ENCODE results near the gene THY1. TPM values are rescaled to one million over a fixed set of nuclear protein-coding genes. Genes with fewer than 3 reads are reported as not detected.
"Not testable (repeated sequence)": the region's sequence is repeated elsewhere in the genome, so short reads cannot be mapped to it uniquely, and the experiment has no call there.

Gene THY1
- polyA plus RNA-seq, 10 donors, result 101 to 234 (median 128) TPM

DNA sequence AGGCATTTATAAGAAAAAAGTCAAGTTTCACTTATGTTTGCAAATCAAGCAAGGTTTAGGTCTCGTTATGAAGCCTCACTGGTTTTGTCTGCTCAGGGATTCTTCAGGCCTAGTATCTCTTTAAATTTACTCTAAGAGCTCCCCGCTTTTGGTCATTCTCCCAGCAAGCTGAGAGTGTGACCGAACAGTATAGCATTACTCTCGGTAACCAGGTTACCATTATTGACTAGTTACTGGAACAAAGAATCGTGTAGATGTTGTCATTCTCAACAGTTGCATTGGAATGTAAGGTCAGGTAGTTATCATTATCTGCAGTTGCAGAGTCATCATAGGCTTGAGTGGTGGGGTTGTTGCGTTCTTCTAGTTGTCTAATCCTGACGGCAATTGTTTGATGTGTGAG is 31.7 kb downstream of the THY1 start:
- no peak for DNase-seq

GRCh38 chr11:119389611-119390254 is 33.2 kb downstream of the THY1 start:
- no peak for DNase-seq

DNA sequence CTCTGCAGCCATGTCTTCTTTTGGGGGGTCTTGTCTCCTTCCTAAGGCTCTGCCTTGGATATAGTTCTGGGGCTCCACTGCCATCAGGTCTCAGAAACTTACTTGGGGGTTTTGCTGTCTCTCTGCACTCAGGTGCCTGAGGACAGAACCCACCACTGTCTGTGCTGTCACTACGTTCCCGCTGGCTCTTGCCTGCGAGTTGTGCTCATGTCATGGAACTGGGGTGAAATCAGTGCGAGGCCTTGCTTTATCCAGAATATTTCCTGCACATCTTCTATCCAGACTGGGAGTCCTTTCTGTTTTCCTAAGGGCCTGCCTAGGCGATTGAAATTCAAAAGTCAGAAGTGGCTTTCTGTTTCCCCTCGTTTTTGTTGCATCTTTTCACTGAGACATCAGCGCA is 34.9 kb downstream of the THY1 start:
- DNase-seq, result no peak

DNA sequence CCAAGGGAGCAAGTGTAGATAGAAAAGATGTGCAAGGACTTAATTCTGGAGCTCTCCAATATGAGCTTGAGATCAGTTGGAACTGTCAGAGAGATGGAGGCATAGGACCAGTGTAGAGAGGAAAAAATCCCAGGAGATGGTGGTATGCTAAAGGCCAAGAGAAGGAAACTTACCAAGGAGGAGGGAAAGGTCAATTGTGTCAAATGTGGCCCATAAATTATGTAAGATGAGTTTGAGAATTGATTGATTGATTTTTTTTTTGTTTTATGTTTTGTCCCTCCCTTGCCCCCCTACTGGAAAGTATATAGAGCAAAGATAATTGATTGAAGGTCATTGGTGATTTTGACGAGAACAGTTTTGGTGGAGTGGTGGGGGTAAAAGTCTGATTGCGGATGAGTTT is 38.6 kb downstream of the THY1 start:
- DNase-seq, result no peak

DNA sequence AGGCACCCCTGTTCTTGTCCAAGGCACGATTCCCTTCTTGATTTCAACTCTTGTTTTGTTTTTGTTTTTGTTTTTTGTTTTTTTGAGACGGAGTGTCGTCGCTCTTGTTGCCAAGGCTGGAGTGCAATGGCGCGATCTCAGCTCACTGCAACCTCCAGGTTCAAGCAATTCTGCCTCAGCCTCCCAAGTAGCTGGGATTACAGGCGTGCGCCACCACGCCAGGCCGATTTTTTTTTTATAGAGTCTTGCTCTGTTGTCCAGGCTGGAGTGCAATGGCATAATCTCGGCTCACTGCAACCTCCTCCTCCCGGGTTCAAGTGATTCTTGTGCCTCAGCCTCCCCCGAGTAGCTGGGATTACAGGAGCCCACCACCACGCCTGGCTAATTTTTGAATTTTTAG is 40.5 kb downstream of the THY1 start:
- not testable (repeated sequence) for DNase-seq

DNA sequence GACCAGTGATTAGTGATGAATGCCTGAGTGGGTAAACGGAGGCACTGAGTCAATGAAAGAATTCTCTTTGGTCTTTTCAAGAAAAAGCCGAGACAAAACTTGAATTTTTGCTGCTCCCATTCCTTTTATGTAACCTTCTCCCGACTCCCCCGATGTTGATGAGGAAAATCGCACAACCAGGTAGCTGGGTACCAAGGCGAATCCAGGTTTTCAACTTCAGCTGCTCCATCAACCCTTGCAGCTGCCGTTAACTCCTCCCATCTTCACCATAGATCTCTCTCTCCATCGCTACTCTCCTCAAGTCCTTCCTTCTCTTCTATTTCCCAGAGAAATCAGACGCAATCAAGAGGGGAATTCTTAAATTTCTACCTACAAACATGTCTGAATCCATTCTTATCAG is 40.9 kb downstream of the THY1 start:
- no peak for DNase-seq

DNA sequence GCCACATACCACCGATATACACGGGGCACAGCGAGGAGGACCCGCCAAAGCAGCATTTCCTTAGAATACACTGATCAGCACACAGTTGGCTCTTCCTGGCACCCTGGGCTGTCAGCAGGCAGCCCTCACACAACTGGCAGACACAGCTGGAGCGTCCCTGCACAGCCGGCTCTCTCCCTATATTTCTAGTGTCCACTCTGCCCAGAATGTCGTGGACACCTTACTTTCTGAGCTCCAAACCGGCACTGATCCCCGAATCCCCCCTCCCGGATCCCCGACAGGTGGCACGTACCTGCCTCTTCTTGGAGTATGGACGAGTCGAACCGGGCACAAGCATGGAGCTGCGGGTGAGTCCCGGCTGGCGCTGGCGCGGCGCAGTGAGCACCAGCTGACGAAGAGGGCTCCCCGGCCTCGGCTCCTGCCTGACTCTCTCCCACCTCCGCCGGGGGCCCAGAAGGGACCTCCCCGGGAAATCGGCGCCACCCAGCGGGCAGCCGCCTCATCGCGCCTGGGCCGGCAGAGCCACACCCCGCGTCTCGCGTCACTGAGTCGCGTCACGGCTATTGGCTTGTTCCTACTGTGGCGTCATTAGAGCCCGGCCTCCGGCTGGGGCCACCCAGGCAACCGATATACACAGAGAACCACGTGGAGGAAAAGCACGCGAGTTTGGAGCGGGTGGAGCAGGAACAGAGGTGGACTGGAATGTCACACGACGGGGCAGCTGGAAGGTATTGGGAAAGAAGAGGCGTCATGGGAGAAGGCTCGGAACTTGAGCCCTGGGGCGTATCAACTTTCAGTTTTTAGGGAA is 41.6 kb downstream of the THY1 start, which contains the start of gene USP2:
TSS of gene USP2 (minus strand) at position 510 of the 808 bp plus-strand sequence. CDS start 8,210 bp downstream, outside the sequence.
- peak; percentile 95 to 98 (median 97) for DNase-seq

GRCh38 chr11:119380827-119381180 is 42.2 kb downstream of the THY1 start:
- DNase-seq, result no peak

DNA sequence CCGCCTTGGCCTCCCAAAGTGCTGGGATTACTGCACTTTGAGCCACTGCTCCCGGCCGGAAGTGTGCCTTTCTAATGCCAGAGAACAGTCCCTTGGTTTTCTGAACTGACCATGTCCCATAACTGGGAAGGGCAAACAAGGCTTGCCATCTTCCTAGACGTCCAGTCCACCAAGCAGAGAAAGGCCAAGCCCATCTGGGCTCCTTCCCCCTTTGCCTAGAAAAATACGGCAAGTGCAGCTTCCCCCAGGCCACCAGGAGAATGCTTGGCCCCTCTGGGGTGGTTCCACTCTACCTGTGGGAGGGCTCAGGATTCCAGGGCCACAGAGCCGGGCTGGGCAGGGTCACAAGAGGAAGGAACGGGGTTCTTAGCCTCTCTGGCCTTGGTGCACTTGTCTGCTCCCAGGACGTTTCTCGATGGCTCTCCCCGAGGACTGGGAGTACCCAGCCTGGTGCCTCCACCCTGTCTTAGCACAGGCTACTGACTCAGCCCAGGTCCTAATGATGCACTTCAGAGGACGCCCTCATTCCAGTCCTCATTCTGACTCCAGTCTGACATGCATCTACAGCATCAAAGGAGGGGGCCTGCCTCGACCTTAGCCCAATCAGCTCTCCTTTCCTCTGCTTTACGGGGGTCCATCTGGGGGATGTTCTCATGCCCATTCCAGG is 42.7 kb downstream of the THY1 start:
- no peak for DNase-seq

GRCh38 chr11:119378851-119379465 is 44.0 kb downstream of the THY1 start:
- DNase-seq, result peak in 1 of 3 donors; percentile 34

DNA sequence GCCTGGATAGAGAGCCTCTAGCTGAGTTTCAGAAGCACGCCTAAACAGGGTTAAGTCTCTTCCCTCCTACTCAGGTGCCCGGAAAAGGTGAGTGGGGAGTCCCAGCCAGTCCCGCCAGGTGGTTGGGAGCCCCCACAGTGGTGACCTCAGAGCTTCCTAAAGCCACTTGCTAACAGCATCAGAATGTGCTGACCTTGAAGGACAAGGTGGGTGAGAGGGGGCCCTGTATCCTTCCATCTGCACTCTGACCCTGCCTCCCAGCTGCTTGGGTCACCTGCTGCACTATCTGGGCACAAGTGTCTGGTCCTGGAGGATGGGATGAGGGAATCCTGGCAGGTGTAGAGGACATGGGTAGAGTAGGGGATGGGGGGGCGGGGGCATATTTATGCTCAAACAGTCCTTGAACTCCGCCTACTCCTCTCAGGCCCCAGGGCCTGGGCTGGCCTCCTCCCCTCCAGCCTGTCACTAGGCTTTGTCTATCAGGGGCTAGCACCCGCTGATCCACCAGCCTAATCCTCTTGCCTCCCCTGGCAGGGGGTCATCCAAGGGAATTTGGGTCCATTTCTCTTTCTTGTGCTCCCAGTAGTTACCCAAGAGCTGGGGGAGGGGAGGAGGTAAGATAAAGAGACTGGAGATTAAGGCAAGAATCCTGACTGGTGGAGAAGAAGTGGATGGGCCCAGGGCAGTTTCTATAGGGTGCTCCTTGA is 44.9 kb downstream of the THY1 start:
- DNase-seq, result no peak

GRCh38 chr11:119377112-119377901 is 45.7 kb downstream of the THY1 start:
- no peak for DNase-seq

DNA sequence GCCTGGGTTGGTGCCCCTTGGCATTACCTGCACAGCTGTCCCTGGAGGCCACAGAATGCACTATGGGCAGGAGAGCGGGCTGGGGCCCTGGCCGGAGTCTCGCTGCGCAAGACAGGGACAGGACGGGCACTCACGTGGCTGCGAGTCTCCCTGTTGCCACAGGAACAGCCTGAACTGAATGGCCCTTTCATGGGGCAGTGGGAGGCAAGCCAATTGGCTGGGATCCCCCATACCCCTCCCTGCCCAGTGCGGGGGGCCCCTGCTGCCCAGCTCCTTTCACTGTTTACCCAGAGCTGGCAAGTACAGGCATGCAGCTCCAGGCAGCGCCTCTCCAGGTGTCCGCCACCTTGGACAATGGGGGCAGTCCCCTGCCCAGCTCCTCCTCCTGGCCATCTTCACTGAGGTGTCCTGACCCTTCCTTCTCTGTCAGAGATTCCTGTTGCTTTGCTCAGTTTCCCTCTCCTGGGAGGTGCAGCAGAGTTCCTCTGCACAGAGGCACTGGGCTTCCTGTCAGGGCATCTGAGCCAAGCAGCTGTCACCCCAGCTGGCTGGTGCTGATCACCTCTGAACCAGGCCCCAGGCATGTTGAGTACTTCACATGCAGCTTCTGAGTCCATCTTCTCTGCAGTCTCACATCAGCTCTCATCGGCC is 46.6 kb downstream of the THY1 start:
- peak in 2 of 3 donors; percentile 64 to 79 for DNase-seq

DNA sequence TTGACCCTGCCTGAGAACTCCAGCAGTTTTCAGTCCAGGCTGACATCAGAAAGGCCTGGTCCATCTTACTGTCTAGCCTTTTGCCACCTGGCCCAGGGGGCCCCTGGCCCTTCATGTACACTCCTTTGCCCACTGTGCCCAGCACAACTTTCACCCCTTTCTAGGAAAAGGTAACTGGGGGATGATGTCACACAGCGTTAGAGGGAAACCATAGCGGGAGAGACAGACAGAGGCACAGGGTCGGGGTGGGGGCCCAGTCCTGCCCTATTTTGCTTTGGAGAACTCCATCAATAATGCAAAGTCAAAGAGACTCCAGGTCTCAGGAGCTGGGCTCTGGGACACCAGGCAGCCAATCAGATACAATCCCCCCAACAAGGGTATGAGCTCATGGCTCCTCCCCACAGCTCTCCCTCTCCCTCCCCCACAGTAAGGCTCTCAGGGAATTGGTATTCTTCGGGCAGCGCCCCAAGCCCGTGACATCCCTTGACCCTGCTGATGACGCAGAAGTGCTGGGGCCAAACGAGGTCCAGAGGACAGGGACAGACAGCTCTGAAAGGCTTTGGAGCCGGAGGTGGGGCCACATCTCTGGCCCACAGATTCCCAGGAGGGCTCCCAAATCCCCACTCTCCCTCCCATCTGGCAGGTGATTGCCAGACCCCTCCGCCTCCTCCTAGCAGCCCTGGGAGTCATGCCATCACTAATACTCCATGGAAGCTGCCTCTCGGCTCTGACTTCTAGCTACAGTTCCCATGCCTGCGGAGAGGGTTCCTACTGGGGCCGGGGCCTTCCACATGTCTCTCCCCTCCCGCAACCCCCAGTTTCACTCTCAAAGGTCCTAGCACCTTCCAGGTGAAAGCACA is 47.4 kb downstream of the THY1 start:
- peak in 2 of 3 donors; percentile 67 to 78 for DNase-seq

GRCh38 chr11:119374632-119375336 is 48.2 kb downstream of the THY1 start:
- peak in 1 of 3 donors; percentile 63 for DNase-seq

GRCh38 chr11:119373921-119374631 is 48.9 kb downstream of the THY1 start:
- peak in 2 of 3 donors; percentile 61 to 86 for DNase-seq

GRCh38 chr11:119373059-119373920 is 49.7 kb downstream of the THY1 start:
- no peak for DNase-seq
